HEK293 (cell line): ENCODE results near the gene KLHDC7B.
A peak's percentile ranks its signal among the peaks of the same experiment; 100 is the strongest.

Source experiments
- CTCF ChIA-PET: fragments of 350-600 bp; formaldehyde crosslinking; extraction: SDS; loops from one replicate; lab custom pipeline; 2021; ENCODE audit warnings: antibody characterized with exemption; lab: Yijun Ruan, JAX
- POLR2A ChIA-PET: fragments of 300-600 bp; formaldehyde crosslinking; extraction: SDS; loops from one replicate; lab custom pipeline; 2020; ENCODE audit warnings: antibody characterized with exemption, inconsistent platforms; lab: Yijun Ruan, JAX
- H3K27ac ChIP-seq: fragments of 200-500 bp; sonication (Bioruptor generic); 2 replicates; pipeline ENCODE4 v1.5.1; 2014; ENCODE audit warnings: low read depth, low read length, control low read depth, inconsistent platforms; ENCODE audit errors: extremely low read depth
- H3K36me3 ChIP-seq, 2 experiments: fragments of 200-500 bp in 1 of 2; sonication (Bioruptor generic) in 1 of 2; 1 replicate in 1 of 2; 2 replicates in 1 of 2; pipeline ENCODE4 v1.5.1; 2014 to 2017; ENCODE audit warnings: inconsistent platforms in 2 of 2, low read length in 2 of 2; ENCODE audit not compliant: control insufficient read depth in 2 of 2, insufficient read depth in 1 of 2
- H3K4me1 ChIP-seq: fragments of 200-500 bp; sonication (Bioruptor generic); 2 replicates; pipeline ENCODE4 v1.5.1; 2014; ENCODE audit warnings: mild to moderate bottlenecking, low read length, inconsistent platforms; ENCODE audit not compliant: control insufficient read depth, insufficient read depth
- H3K4me3 ChIP-seq: 2 replicates; pipeline ENCODE4 v1.5.1; 2011; ENCODE audit warnings: low read depth, mild to moderate bottlenecking, control low read depth, low read length, moderate library complexity
- H3K9me3 ChIP-seq: fragments of 200-500 bp; sonication (Bioruptor generic); 2 replicates; pipeline ENCODE4 v1.5.1; 2014; ENCODE audit warnings: low read depth, low read length, inconsistent platforms; ENCODE audit not compliant: control insufficient read depth, insufficient read depth
- GLIS1 ChIP-seq: fragments of 450-650 bp; formaldehyde crosslinking; IDR thresholded peaks from 2 replicates; pipeline ENCODE4 v1.5.1; 2016; ENCODE audit warnings: missing biosample characterization, missing genetic modification characterization
- KLF16 ChIP-seq: fragments of 450-650 bp; formaldehyde crosslinking; IDR thresholded peaks from 2 replicates; pipeline ENCODE4 v1.5.1; 2017; ENCODE audit warnings: missing biosample characterization, missing genetic modification characterization
- ZBTB1 ChIP-seq: fragments of 450-650 bp; formaldehyde crosslinking; IDR thresholded peaks from 2 replicates; pipeline ENCODE4 v1.5.1; 2016; ENCODE audit warnings: missing biosample characterization, missing genetic modification characterization
- ZFP37 ChIP-seq: fragments of 450-650 bp; formaldehyde crosslinking; IDR thresholded peaks from 2 replicates; pipeline ENCODE4 v1.5.1; 2016; ENCODE audit warnings: missing biosample characterization, missing genetic modification characterization
- ZFP69B ChIP-seq: fragments of 450-650 bp; formaldehyde crosslinking; IDR thresholded peaks from 2 replicates; pipeline ENCODE4 v1.5.1; 2016; ENCODE audit warnings: missing biosample characterization, missing genetic modification characterization
- ZNF266 ChIP-seq: fragments of 450-650 bp; formaldehyde crosslinking; IDR thresholded peaks from 2 replicates; pipeline ENCODE4 v1.5.1; 2016; ENCODE audit warnings: missing biosample characterization, missing genetic modification characterization, low read depth
- ZNF473 ChIP-seq: fragments of 450-650 bp; formaldehyde crosslinking; IDR thresholded peaks from 2 replicates; pipeline ENCODE4 v1.5.1; 2017; ENCODE audit warnings: missing biosample characterization, missing genetic modification characterization
- ZNF510 ChIP-seq: fragments of 450-650 bp; formaldehyde crosslinking; IDR thresholded peaks from 2 replicates; pipeline ENCODE4 v1.5.1; 2018; ENCODE audit warnings: mild to moderate bottlenecking, missing genetic modification characterization, missing biosample characterization; ENCODE audit not compliant: insufficient replicate concordance
- ZNF521 ChIP-seq: fragments of 450-650 bp; formaldehyde crosslinking; IDR thresholded peaks from 2 replicates; pipeline ENCODE4 v1.5.1; 2017; ENCODE audit warnings: missing biosample characterization, mild to moderate bottlenecking, missing genetic modification characterization
- ZNF530 ChIP-seq: fragments of 450-650 bp; formaldehyde crosslinking; IDR thresholded peaks from 2 replicates; pipeline ENCODE4 v1.5.1; 2016; ENCODE audit warnings: low read depth, missing biosample characterization, missing genetic modification characterization
- ZNF555 ChIP-seq: fragments of 450-650 bp; formaldehyde crosslinking; conservative IDR thresholded peaks from 2 replicates; pipeline ENCODE4 v1.5.1; 2017; ENCODE audit warnings: missing biosample characterization, mild to moderate bottlenecking, missing genetic modification characterization, inconsistent platforms
- ZNF596 ChIP-seq: fragments of 450-650 bp; IDR thresholded peaks from 2 replicates; pipeline ENCODE4 v1.5.0; 2018; ENCODE audit warnings: missing biosample characterization, mild to moderate bottlenecking, missing genetic modification characterization, moderate library complexity
- ZNF660 ChIP-seq: fragments of 450-650 bp; IDR thresholded peaks from 2 replicates; pipeline ENCODE4 v1.5.1; 2018; ENCODE audit warnings: missing biosample characterization, mild to moderate bottlenecking, missing genetic modification characterization
- ZNF792 ChIP-seq: fragments of 450-650 bp; formaldehyde crosslinking; IDR thresholded peaks from 2 replicates; pipeline ENCODE4 v1.5.1; 2016; ENCODE audit warnings: missing biosample characterization, missing genetic modification characterization
- ZSCAN16 ChIP-seq: fragments of 450-650 bp; formaldehyde crosslinking; IDR thresholded peaks from 2 replicates; pipeline ENCODE4 v1.5.1; 2016; ENCODE audit warnings: missing biosample characterization, missing genetic modification characterization
- TF ChIP-seq, protein P1 (sequence below): fragments of 450-650 bp; formaldehyde crosslinking; IDR thresholded peaks from 2 replicates; pipeline ENCODE4 v1.5.1; 2016; ENCODE audit warnings: missing biosample characterization, missing genetic modification characterization
- TF ChIP-seq, protein P2 (sequence below): sonication (generic); formaldehyde crosslinking; IDR thresholded peaks from 2 replicates; pipeline ENCODE4 v1.8.1; 2022; ENCODE audit warnings: mild to moderate bottlenecking, moderate library complexity, missing genetic modification reagents
- TF ChIP-seq, protein P3 (sequence below): fragments of 450-650 bp; formaldehyde crosslinking; optimal IDR thresholded peaks from 2 replicates; pipeline ENCODE3; 2016; ENCODE audit warnings: missing biosample characterization, mild to moderate bottlenecking, missing genetic modification characterization
- TF ChIP-seq, protein P4 (sequence below): fragments of 450-650 bp; formaldehyde crosslinking; IDR thresholded peaks from 2 replicates; pipeline ENCODE4 v1.5.1; 2017; ENCODE audit warnings: missing biosample characterization, missing genetic modification characterization
- TF ChIP-seq, protein P5 (sequence below): fragments of 450-650 bp; formaldehyde crosslinking; conservative IDR thresholded peaks from 2 replicates; pipeline ENCODE4 v1.5.1; 2016; ENCODE audit warnings: low read depth, missing biosample characterization, missing genetic modification characterization
- TF ChIP-seq, protein P6 (sequence below): fragments of 450-650 bp; formaldehyde crosslinking; IDR thresholded peaks from 2 replicates; pipeline ENCODE4 v1.5.1; 2016; ENCODE audit warnings: missing biosample characterization, missing genetic modification characterization, borderline replicate concordance

The KLHDC7B gene

DNA sequence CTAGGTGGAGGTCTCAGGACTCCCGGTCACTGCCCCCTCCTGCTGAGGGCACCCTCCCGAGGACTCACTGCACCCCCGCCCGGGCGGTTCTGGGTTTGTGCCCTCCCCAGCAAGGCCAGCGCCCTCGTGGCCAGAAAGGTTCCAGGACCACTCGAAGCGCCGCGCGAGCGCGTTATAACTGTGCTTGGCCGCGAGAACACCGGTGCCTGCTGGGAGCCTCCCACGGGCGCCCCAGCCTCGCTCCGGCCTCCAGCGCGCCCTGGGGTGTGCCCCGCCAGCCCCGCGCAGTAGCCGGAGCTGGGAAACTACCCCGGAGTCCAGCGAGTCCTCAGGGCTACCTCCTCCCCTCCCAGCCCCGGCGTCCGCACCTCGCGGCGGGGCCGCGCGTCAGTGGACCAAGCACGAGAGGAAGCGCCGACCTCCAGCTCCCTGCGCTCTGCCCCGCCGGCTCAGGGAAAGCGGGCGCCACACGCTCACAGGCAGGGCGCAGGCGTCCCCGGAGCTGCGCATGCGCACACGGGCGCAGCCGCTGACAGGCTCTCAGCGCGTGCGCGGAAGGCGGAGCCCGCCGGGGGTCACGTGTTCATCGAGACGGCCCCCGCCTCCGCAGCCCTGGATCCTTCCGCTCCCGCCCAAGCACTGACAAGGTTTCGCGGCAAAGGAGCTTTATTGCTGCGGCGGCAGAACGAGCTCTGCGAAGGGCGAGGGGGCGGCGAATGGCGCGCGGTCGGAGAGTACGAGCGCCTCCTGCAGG lies 20.4 kb upstream of the KLHDC7B start, which contains the start of gene SCO2 (continued):
- TF ChIP-seq, protein P1, sequence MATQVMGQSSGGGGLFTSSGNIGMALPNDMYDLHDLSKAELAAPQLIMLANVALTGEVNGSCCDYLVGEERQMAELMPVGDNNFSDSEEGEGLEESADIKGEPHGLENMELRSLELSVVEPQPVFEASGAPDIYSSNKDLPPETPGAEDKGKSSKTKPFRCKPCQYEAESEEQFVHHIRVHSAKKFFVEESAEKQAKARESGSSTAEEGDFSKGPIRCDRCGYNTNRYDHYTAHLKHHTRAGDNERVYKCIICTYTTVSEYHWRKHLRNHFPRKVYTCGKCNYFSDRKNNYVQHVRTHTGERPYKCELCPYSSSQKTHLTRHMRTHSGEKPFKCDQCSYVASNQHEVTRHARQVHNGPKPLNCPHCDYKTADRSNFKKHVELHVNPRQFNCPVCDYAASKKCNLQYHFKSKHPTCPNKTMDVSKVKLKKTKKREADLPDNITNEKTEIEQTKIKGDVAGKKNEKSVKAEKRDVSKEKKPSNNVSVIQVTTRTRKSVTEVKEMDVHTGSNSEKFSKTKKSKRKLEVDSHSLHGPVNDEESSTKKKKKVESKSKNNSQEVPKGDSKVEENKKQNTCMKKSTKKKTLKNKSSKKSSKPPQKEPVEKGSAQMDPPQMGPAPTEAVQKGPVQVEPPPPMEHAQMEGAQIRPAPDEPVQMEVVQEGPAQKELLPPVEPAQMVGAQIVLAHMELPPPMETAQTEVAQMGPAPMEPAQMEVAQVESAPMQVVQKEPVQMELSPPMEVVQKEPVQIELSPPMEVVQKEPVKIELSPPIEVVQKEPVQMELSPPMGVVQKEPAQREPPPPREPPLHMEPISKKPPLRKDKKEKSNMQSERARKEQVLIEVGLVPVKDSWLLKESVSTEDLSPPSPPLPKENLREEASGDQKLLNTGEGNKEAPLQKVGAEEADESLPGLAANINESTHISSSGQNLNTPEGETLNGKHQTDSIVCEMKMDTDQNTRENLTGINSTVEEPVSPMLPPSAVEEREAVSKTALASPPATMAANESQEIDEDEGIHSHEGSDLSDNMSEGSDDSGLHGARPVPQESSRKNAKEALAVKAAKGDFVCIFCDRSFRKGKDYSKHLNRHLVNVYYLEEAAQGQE = no peak
- TF ChIP-seq ZNF530 (tag by site-specific recombination) = no peak
- TF ChIP-seq ZNF473 = no peak
- TF ChIP-seq ZNF521 (tag by site-specific recombination) = no peak
- TF ChIP-seq ZBTB1 (tag by site-specific recombination) = no peak
- TF ChIP-seq, protein P2, sequence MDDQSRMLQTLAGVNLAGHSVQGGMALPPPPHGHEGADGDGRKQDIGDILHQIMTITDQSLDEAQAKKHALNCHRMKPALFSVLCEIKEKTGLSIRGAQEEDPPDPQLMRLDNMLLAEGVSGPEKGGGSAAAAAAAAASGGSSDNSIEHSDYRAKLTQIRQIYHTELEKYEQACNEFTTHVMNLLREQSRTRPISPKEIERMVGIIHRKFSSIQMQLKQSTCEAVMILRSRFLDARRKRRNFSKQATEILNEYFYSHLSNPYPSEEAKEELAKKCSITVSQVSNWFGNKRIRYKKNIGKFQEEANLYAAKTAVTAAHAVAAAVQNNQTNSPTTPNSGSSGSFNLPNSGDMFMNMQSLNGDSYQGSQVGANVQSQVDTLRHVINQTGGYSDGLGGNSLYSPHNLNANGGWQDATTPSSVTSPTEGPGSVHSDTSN (CRISPR knock-in tag) = peak; percentile 84; the same call in 1 of the 2 replicates
- TF ChIP-seq ZFP69B = no peak; the same call in 1 of the 2 replicates
- 0 out of 2 replicates have a peak, but pooled peaks have one; percentile 26 for TF ChIP-seq ZSCAN16 (tag by site-specific recombination)
- TF ChIP-seq, protein P3, sequence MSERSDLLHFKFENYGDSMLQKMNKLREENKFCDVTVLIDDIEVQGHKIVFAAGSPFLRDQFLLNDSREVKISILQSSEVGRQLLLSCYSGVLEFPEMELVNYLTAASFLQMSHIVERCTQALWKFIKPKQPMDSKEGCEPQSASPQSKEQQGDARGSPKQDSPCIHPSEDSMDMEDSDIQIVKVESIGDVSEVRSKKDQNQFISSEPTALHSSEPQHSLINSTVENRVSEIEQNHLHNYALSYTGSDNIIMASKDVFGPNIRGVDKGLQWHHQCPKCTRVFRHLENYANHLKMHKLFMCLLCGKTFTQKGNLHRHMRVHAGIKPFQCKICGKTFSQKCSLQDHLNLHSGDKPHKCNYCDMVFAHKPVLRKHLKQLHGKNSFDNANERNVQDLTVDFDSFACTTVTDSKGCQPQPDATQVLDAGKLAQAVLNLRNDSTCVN (tag by site-specific recombination) = peak; percentile 98
- TF ChIP-seq ZFP37 = peak; percentile 81
- TF ChIP-seq ZNF266 (tag by site-specific recombination) = no peak
- no peak for TF ChIP-seq ZNF792 (tag by site-specific recombination)

DNA sequence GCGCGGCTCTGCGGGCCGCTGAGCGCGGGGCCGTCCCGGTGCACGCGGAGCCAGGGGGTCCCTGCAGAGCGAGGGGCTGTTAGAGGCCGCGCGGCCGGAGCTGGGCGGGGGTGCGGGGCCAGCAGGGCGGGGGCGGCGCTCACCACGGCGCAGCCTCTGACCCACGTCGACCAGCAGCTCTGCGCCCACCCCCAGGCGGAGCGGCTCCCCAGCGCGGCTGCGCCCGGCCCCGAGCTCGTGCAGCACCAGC lies 19.9 kb upstream of the KLHDC7B start:
- CTCF ChIA-PET = interaction anchor here (0.6 to 2.7 kb wide), 53 partner anchors 8 to 735 kb away, joined by 3 to 37 read pairs (median 4); partner anchors contain the start of genes KLHDC7B, LMF2, NCAPH2 and SYCE3
- Histone ChIP-seq H3K4me3 (peak overlapping the region; percentile 79), H3K4me1 (no peaks in the 10 kb centered on the region; the same call in 1 of the 2 replicates), H3K36me3 (peaks cover 0 to 39% of the 10 kb centered on the region in 2 experiments; a peak in 1 of 3 replicates), H3K27ac (peak overlapping the region; percentile 90), H3K9me3 (no peaks in the 10 kb centered on the region)
- POLR2A ChIA-PET = interaction anchor here (0.6 to 5.3 kb wide), 41 partner anchors 9 to 758 kb away, joined by 3 to 189 read pairs (median 5); partner anchors contain the start of genes ARSA, CHKB, CPT1B and HDAC10
- TF ChIP-seq, protein P4, sequence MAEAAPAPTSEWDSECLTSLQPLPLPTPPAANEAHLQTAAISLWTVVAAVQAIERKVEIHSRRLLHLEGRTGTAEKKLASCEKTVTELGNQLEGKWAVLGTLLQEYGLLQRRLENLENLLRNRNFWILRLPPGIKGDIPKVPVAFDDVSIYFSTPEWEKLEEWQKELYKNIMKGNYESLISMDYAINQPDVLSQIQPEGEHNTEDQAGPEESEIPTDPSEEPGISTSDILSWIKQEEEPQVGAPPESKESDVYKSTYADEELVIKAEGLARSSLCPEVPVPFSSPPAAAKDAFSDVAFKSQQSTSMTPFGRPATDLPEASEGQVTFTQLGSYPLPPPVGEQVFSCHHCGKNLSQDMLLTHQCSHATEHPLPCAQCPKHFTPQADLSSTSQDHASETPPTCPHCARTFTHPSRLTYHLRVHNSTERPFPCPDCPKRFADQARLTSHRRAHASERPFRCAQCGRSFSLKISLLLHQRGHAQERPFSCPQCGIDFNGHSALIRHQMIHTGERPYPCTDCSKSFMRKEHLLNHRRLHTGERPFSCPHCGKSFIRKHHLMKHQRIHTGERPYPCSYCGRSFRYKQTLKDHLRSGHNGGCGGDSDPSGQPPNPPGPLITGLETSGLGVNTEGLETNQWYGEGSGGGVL (tag by site-specific recombination) = 0 out of 2 replicates have a peak, but pooled peaks have one; percentile 2
- TF ChIP-seq, protein P5, sequence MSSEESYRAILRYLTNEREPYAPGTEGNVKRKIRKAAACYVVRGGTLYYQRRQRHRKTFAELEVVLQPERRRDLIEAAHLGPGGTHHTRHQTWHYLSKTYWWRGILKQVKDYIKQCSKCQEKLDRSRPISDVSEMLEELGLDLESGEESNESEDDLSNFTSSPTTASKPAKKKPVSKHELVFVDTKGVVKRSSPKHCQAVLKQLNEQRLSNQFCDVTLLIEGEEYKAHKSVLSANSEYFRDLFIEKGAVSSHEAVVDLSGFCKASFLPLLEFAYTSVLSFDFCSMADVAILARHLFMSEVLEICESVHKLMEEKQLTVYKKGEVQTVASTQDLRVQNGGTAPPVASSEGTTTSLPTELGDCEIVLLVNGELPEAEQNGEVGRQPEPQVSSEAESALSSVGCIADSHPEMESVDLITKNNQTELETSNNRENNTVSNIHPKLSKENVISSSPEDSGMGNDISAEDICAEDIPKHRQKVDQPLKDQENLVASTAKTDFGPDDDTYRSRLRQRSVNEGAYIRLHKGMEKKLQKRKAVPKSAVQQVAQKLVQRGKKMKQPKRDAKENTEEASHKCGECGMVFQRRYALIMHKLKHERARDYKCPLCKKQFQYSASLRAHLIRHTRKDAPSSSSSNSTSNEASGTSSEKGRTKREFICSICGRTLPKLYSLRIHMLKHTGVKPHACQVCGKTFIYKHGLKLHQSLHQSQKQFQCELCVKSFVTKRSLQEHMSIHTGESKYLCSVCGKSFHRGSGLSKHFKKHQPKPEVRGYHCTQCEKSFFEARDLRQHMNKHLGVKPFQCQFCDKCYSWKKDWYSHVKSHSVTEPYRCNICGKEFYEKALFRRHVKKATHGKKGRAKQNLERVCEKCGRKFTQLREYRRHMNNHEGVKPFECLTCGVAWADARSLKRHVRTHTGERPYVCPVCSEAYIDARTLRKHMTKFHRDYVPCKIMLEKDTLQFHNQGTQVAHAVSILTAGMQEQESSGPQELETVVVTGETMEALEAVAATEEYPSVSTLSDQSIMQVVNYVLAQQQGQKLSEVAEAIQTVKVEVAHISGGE (tag by site-specific recombination) = no peak
- TF ChIP-seq ZNF596 (peak; percentile 56), KLF16 (tag by site-specific recombination) (no peak), ZNF555 (tag by site-specific recombination) (no peak), ZNF510 (no peak), ZNF660 (tag by site-specific recombination) (no peak), GLIS1 (tag by site-specific recombination) (no peak)
- TF ChIP-seq, protein P6, sequence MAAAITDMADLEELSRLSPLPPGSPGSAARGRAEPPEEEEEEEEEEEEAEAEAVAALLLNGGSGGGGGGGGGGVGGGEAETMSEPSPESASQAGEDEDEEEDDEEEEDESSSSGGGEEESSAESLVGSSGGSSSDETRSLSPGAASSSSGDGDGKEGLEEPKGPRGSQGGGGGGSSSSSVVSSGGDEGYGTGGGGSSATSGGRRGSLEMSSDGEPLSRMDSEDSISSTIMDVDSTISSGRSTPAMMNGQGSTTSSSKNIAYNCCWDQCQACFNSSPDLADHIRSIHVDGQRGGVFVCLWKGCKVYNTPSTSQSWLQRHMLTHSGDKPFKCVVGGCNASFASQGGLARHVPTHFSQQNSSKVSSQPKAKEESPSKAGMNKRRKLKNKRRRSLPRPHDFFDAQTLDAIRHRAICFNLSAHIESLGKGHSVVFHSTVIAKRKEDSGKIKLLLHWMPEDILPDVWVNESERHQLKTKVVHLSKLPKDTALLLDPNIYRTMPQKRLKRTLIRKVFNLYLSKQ (tag by site-specific recombination) = no peak
